Activated T-cell treated with anti-CD3 and anti-CD28 coated beads for 1 hour (primary cell): ENCODE results near the gene PRKAR2A.
"Not testable (repeated sequence)": the region's sequence is repeated elsewhere in the genome, so short reads cannot be mapped to it uniquely, and the experiment has no call there.

Experiments
- DNase-seq: peaks from one replicate; pipeline ENCODE4 v3.0.0-alpha.2; 2020; ENCODE audit warnings: low read depth

The PRKAR2A gene

GRCh38 chr3:48835650-48836366 is 11.9 kb downstream of the PRKAR2A start:
- DNase-seq = no peak

- no peak for DNase-seq
These were observed 15.0 kb downstream of the PRKAR2A start for GRCh38 chr3:48832684-48833083.

- DNase-seq = no peak
These were observed 17.0 kb downstream of the PRKAR2A start for GRCh38 chr3:48830715-48831114.

- not testable (repeated sequence) for DNase-seq
These were observed 18.1 kb downstream of the PRKAR2A start for GRCh38 chr3:48829525-48829924.

- DNase-seq = not testable (repeated sequence)
These were observed 19.8 kb downstream of the PRKAR2A start for GRCh38 chr3:48827874-48828273.

- DNase-seq = no peak
These were observed 21.2 kb downstream of the PRKAR2A start for GRCh38 chr3:48826451-48826850.

GRCh38 chr3:48820612-48821324 is 26.9 kb downstream of the PRKAR2A start:
- DNase-seq = no peak

GRCh38 chr3:48819234-48820221 is 28.1 kb downstream of the PRKAR2A start:
- DNase-seq = no peak

- no peak for DNase-seq
These were observed 36.1 kb downstream of the PRKAR2A start for GRCh38 chr3:48811524-48811923.

GRCh38 chr3:48804930-48805329 is 42.7 kb downstream of the PRKAR2A start:
- no peak for DNase-seq

GRCh38 chr3:48800831-48801230 is 46.8 kb downstream of the PRKAR2A start:
- not testable (repeated sequence) for DNase-seq

- DNase-seq = no peak
These were observed 48.7 kb downstream of the PRKAR2A start for GRCh38 chr3:48798998-48799397.

GRCh38 chr3:48797626-48798025 is 50.0 kb downstream of the PRKAR2A start:
- DNase-seq = no peak

GRCh38 chr3:48795997-48796732 is 51.5 kb downstream of the PRKAR2A start:
- DNase-seq = no peak

- not testable (repeated sequence) for DNase-seq
These were observed 54.2 kb downstream of the PRKAR2A start for GRCh38 chr3:48793484-48793883.

- no peak for DNase-seq
These were observed 58.0 kb downstream of the PRKAR2A start for GRCh38 chr3:48789665-48790064.

- no peak for DNase-seq
These were observed 59.0 kb downstream of the PRKAR2A start for GRCh38 chr3:48788544-48789162.

- no peak for DNase-seq
These were observed 63.1 kb downstream of the PRKAR2A start for GRCh38 chr3:48784426-48785120.

- DNase-seq = no peak
These were observed 64.4 kb downstream of the PRKAR2A start for GRCh38 chr3:48783304-48783703.

GRCh38 chr3:48782046-48782445 is 65.6 kb downstream of the PRKAR2A start:
- no peak for DNase-seq

- DNase-seq = not testable (repeated sequence)
These were observed 69.1 kb downstream of the PRKAR2A start for GRCh38 chr3:48778565-48778964.
